GM21526 (cell line): Measurements from ENCODE around the gene KIAA0753.
"Not testable (repeated sequence)": the region's sequence is repeated elsewhere in the genome, so short reads cannot be mapped to it uniquely, and the experiment has no call there.

Source experiments
- ATAC-seq: cut with Tn5 transposase; IDR thresholded peaks from one replicate; pipeline ENCODE4 v1.9.1; 2021; ENCODE audit warnings: moderate library complexity; ENCODE audit not compliant: unreplicated experiment, low FRiP score

KIAA0753 gene

GRCh38 chr17:6603744-6604325 is 36.7 kb downstream of the KIAA0753 start:
- ATAC-seq = no peak

DNA sequence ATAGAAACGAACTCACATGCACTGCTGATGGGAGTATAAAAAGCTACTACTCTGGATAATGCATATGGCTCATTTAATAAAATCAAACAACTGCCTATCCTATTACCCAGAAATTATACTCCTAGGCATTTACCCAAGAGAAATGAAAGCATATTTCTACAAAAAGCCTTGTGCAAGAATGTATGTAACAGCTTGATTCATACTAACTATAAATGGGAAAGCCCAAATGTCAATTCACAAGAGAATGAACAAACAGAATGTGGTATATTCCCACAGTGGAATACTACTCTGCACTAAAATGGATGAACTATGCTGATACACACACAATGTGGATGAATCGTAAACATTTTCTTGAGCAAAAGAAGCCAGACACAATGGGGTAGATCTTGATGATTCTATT is 38.4 kb downstream of the KIAA0753 start:
- ATAC-seq = no peak

DNA sequence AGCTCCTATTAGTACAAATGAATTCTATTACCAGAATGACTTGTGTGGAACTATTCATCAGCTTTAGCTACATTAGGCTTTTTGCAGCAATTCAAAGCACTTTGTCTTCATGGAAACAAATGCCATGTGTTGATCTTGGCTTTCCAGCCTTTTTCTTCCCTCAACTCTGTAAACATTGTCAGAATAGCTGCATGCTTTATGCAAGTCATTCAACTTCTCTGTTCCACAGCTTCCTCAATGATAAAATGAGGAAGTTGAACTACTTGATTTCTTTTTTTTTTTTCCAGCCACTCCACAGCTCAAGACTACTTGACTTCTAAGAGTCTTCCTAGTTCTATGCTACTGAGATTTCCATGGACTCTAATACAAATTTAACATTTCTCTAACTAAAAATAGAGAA is 41.1 kb downstream of the KIAA0753 start:
- no peak for ATAC-seq

DNA sequence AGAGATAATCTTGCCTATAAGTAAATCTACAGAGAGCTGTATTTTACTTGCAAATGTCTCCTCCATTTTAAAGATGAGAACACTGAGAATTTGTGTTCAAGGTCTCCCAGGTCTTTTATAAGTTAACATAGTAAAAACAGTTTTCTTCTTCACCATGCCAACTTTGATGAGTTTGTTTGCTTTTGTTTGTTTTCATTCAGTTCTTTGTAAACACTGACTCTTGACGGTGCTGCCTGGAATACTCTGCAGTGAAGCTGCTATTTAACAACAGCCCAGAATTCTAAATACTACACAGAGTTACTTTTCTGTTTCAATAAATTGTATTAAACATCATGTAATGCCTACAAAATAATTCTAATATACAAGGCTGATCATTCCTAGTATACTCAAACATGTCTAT is 42.8 kb downstream of the KIAA0753 start:
- no peak for ATAC-seq

- ATAC-seq = no peak
These were observed 43.6 kb downstream of the KIAA0753 start for GRCh38 chr17:6596941-6597340.

GRCh38 chr17:6596511-6596910 is 44.0 kb downstream of the KIAA0753 start:
- ATAC-seq = no peak

- no peak for ATAC-seq
These were observed 44.4 kb downstream of the KIAA0753 start for GRCh38 chr17:6596081-6596480.

DNA sequence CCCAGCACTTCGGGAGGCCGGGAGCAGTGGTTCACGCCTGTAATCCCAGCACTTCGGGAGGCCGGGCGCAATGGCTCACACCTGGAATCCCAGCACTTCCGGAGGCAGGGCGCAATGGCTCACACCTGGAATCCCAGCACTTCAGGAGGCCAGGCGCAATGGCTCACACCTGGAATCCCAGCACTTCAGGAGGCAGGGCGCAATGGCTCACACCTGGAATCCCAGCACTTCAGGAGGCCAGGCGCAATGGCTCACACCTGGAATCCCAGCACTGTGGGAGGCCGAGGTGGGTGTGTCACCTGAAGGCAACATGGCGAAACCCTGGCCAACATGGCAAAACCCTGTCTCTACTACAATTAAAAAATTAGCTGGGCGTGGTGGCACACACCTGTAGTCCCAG is 47.1 kb downstream of the KIAA0753 start:
- not testable (repeated sequence) for ATAC-seq

DNA sequence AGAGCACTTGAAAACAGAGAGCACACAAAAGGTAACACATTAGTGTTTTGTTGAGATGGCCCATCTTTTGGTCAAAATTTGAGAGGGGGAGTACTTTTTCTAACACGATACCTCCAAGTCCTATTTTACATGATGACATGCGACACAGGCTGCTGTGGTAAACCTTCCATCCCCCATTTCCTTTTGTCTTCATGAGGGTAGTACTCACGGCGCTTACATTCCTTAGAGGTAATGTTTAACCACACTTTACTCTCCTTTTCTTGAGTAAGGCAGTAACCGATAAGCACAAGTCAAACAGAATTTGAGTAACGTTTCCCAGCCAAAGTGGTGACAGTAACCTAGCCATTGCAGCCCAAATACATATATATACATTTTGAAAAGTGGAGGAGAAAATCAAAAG is 48.3 kb downstream of the KIAA0753 start:
- no peak for ATAC-seq

GRCh38 chr17:6591599-6592158 is 48.8 kb downstream of the KIAA0753 start:
- no peak for ATAC-seq

DNA sequence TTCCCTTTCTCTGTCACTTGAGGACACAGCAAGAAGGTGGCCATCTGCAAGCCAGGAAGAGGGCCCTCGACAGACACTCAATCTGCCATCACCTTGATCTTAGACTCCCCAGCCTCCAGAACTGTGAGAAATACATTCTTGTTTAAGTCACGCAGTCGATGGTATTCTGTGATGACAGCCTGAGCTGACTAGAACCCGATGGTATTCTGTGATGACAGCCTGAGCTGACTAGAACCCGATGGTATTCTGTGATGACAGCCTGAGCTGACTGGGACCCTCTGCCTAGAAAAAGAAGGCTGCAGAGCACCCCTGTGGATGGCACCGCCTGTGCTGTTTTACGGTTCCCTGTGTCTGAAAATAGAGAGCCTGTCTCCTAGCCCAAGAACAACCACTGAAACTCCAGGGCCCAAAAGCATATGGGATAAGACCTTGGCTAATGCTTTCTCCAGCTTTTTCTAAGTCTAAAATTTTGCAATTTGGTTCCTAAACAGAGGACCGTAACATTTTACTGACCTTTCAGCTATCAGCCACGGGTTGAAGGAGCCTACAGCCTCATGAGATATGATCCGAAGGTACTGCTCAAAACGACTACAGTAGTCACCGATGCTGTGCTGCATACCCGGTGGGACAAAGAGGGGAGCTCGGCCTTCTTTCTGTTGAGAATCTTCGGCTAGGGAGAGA is 51.1 kb downstream of the KIAA0753 start:
- ATAC-seq = no peak

DNA sequence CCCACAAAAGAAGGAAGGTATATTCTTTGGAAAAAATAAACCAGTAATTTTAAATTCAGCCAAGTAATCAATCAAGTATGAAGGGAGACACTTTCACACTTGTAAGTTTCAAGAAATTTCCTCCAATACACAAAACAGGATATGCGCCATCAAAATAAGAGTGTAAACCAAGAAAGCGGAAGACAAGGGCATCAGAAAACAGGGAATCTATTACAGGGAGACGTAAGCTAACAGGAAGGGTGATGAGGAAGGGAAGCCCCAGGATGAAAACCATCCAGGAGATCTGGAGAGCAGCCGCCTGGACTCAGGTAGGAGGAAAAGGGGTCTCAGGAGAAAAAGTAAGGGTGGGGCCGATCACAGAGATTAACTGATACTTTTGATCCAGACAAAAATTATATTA is 52.3 kb downstream of the KIAA0753 start:
- no peak for ATAC-seq

DNA sequence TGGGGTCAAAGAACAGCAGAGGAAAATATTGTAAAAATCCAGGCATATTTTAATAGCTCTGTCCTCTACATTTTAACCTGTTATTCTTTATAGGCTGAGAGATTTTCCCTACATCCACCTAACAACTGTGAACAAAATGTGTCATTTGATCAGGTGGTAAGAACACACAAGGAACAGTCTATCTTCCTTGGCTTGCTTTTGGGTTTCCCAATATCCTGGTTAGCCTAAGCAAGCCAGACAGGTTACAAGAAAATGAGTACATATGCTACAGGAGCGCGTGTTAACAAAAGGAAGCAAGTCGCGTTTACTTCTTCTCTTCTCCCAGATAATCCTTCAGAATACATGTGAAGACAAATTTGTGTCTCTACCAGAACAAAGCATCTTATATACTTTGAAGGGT is 53.2 kb downstream of the KIAA0753 start:
- ATAC-seq = no peak

GRCh38 chr17:6583411-6583810 is 57.1 kb downstream of the KIAA0753 start:
- ATAC-seq = no peak

DNA sequence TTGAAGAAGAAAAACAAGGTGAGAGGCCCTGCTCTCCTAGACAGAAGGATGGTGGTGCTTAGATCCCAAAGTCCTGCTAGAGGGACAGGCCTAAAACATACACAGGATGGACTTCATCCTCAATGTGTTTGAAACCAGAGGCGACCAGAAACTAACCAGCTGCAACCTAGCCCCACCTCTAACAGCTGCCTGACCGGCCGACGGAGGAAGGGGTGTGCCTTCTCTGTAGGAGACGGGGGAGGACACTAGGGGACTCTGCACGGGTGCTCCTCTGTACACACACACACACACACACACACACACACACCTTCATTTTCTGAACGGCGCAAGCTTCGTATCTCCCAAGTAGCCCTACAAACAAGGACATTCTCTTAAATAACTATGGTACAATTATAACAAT is 59.9 kb downstream of the KIAA0753 start:
- no peak for ATAC-seq

DNA sequence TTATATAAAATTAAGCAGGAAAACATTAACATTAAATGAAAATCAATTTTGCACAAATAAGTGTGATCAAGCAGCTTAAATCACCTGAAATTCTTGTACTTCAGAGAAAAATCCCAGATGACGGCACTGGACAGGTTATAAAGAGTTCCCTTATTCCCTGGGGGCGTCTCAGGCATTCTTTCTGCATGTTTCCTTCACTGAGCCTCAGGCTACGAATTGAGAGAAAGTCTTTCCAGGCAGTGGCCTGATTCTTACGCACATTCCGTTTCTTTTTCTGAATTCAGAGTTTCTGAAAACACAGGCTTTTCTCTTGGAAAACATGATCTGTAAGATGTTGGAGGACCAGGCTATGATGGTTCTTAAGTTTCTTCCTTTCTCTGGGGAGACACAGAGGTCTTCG is 62.0 kb downstream of the KIAA0753 start:
- no peak for ATAC-seq

DNA sequence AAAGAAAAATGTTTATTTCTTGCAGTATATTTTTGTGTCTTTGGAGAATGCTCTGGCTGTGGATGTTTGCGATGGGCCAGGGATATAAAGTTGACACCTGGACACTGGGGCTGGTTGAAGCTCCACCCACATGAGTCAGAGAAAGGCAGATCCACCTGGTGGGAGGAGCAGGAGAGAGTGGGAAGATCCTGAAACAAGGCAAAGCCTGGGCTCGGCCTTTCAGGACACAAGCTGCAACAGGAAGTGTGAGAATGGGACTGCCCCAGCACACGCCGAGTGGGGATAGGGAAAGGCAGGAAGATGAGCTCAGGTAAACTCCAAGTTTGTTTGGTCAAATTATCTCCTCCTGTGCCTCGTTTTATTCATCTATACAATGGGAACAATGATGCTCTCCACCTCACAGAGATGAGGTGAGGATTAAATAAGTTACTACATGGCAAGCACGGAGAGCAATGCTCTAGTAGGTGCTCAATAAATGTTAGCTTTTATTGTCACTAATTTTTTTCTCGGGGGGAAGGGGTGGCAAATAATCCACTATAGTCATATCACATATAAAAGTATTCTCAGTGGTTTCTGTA is 62.7 kb downstream of the KIAA0753 start:
- no peak for ATAC-seq

- no peak for ATAC-seq
These were observed 64.3 kb downstream of the KIAA0753 start for GRCh38 chr17:6576038-6576785.

DNA sequence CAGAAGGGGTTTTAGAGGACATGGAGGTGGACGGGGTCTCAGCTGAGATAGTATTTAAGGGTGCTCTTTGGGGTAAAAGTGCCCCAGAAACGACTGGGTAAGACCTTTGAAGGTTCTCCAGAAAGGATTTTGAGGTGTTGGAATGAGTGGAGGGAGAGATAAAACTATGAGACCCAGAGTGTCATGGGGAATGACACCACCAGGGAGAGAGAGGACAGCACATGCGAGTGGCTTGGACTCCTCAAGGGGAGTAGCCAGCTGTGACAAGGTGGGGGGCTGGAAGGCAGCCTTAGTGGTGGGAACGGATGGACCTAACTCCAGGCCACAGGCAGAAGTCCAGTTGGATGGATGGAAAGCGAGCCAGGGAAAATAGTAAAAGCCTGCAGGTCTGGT is 64.9 kb downstream of the KIAA0753 start:
- no peak for ATAC-seq

- no peak for ATAC-seq
These were observed 65.6 kb downstream of the KIAA0753 start for GRCh38 chr17:6574687-6575595.
